CD14-positive monocyte (primary cell): Measurements from ENCODE around the gene ZNF232. TPM values are rescaled to one million over a fixed set of nuclear protein-coding genes. Genes with fewer than 3 reads are reported as not detected.
"Not testable (repeated sequence)": the region's sequence is repeated elsewhere in the genome, so short reads cannot be mapped to it uniquely, and the experiment has no call there.

ENCODE experiments used
- DNase-seq, 3 donors: peaks; one replicate each; pipeline ENCODE4 v3.0.0-alpha.2; 2011 to 2022
- H2AFZ ChIP-seq: 2 replicates; pipeline ENCODE4 v1.6.0; 2012; ENCODE audit warnings: mild to moderate bottlenecking, low read depth, low read length, inconsistent platforms; ENCODE audit not compliant: insufficient read depth, poor library complexity, severe bottlenecking
- H3K27ac ChIP-seq, 2 donors: 1 replicate in 1 of 2; 2 replicates in 1 of 2; pipeline ENCODE4 v1.5.1; 2012 to 2013; ENCODE audit warnings: low read length in 2 of 2, control low read depth in 1 of 2, inconsistent platforms in 1 of 2, low read depth in 1 of 2, mild to moderate bottlenecking in 1 of 2
- H3K27me3 ChIP-seq, 2 donors: one replicate each; pipeline versions ENCODE4 v1.6.0 to v1.6.1; 2011 to 2013; ENCODE audit warnings: low read length in 2 of 2; ENCODE audit not compliant: control insufficient read depth in 2 of 2, insufficient read depth in 2 of 2
- H3K36me3 ChIP-seq, 2 donors: replicated peaks in 1 of 2; 1 replicate in 1 of 2; 2 replicates in 1 of 2; pipeline versions ENCODE4 v1.5.1 to v1.6.1; 2012 to 2013; ENCODE audit warnings: low read length in 2 of 2, control low read depth in 1 of 2, inconsistent platforms in 1 of 2, mild to moderate bottlenecking in 1 of 2; ENCODE audit not compliant: insufficient read depth in 2 of 2, control insufficient read depth in 1 of 2
- H3K4me1 ChIP-seq, 2 donors: 1 replicate in 1 of 2; 2 replicates in 1 of 2; pipeline versions ENCODE4 v1.5.1 to v1.6.1; 2012 to 2013; ENCODE audit warnings: low read length in 2 of 2, control low read depth in 1 of 2, inconsistent platforms in 1 of 2, mild to moderate bottlenecking in 1 of 2, moderate library complexity in 1 of 2; ENCODE audit not compliant: insufficient read depth in 2 of 2, control insufficient read depth in 1 of 2
- H3K4me2 ChIP-seq: replicated peaks from 2 replicates; pipeline ENCODE3; 2012; ENCODE audit warnings: low read length, moderate library complexity, mild to moderate bottlenecking; ENCODE audit not compliant: poor library complexity, severe bottlenecking; ENCODE audit errors: extremely low read depth
- H3K4me3 ChIP-seq, 3 experiments: fragments of 200-600 bp in 1 of 3; sonication (generic) in 1 of 3; replicated peaks in 1 of 3; 1 replicate in 2 of 3; 2 replicates in 1 of 3; pipeline ENCODE4 v1.5.1; 2011 to 2013; ENCODE audit warnings: low read length in 3 of 3, mild to moderate bottlenecking in 3 of 3, control low read depth in 2 of 3, low read depth in 2 of 3, inconsistent platforms in 1 of 3, moderate library complexity in 1 of 3
- H3K79me2 ChIP-seq: 2 replicates; pipeline ENCODE4 v1.6.0; 2012; ENCODE audit warnings: mild to moderate bottlenecking, control low read depth, inconsistent platforms, low read length, moderate library complexity; ENCODE audit not compliant: insufficient read depth
- H3K9ac ChIP-seq: 2 replicates; pipeline ENCODE4 v1.6.0; 2017; ENCODE audit warnings: low read length, mild to moderate bottlenecking; ENCODE audit not compliant: insufficient read depth, poor library complexity, severe bottlenecking
- H3K9me3 ChIP-seq, 2 donors: replicated peaks in 1 of 2; 1 replicate in 1 of 2; 2 replicates in 1 of 2; pipeline versions ENCODE4 v1.5.1 to v1.6.1; 2012 to 2013; ENCODE audit warnings: low read length in 2 of 2, control low read depth in 1 of 2; ENCODE audit not compliant: control insufficient read depth in 1 of 2, insufficient read depth in 1 of 2
- H4K20me1 ChIP-seq: 2 replicates; pipeline ENCODE4 v1.6.0; 2012; ENCODE audit warnings: mild to moderate bottlenecking, low read length, control low read depth, moderate library complexity; ENCODE audit not compliant: insufficient read depth
- H3K27ac Mint-ChIP-seq, 7 donors: one replicate each; pipeline ENCODE4 v1.8.0; 2020; ENCODE audit warnings: mild to moderate bottlenecking in 7 of 7, mixed read lengths in 7 of 7, moderate library complexity in 6 of 7, inconsistent platforms in 2 of 7
- H3K27me3 Mint-ChIP-seq, 3 donors: one replicate each; pipeline ENCODE4 v1.8.0; 2021 to 2022; ENCODE audit warnings: low read depth in 3 of 3, mild to moderate bottlenecking in 3 of 3, mixed read lengths in 3 of 3, moderate library complexity in 3 of 3, inconsistent platforms in 1 of 3
- H3K36me3 Mint-ChIP-seq, 2 donors: one replicate each; pipeline ENCODE4 v1.8.0; 2020; ENCODE audit warnings: mixed read lengths in 2 of 2, inconsistent platforms in 1 of 2, mild to moderate bottlenecking in 1 of 2
- H3K4me1 Mint-ChIP-seq: one replicate; pipeline ENCODE4 v1.8.0; 2020; ENCODE audit warnings: mild to moderate bottlenecking, mixed read lengths
- H3K4me3 Mint-ChIP-seq, 2 donors: one replicate each; pipeline ENCODE4 v1.8.0; 2020; ENCODE audit warnings: mild to moderate bottlenecking in 2 of 2, mixed read lengths in 2 of 2, moderate library complexity in 1 of 2
- H3K9me3 Mint-ChIP-seq, 7 donors: one replicate each; pipeline ENCODE4 v1.8.0; 2020 to 2022; ENCODE audit warnings: mixed read lengths in 7 of 7, mild to moderate bottlenecking in 6 of 7, moderate library complexity in 6 of 7, inconsistent platforms in 2 of 7
- WGBS: methylation state at CpG from one replicate; pipeline ENCODE4 v1.1.5; 2013; ENCODE audit warnings: missing lambda C conversion rate; ENCODE audit not compliant: insufficient coverage; 5-methylcytosine and 5-hydroxymethylcytosine counted together
- intact Hi-C, 2 donors: fragments of 100-400 bp; cut with micrococcal nuclease; formaldehyde crosslinking; loops; one replicate each; pipeline versions ENCODE4 v1.15.0 to v1.15.1; 2023
- polyA plus RNA-seq, 3 donors: library from polyadenylated mRNA; depleted of rRNA in 1 of 3; unstranded in 2 of 3; stranded (reverse) in 1 of 3; fragments of 300-500 nt in 2 of 3; fragments of >200 nt in 1 of 3; fragmentation: Illumina TruSeq in 2 of 3; gene quantifications; 1 replicate in 2 of 3; 2 replicates in 1 of 3; pipeline ENCODE4 v1.2.3, GENCODE V29; 2012 to 2021
- TF ChIP-seq, protein P1 (sequence below): fragments of 200-600 bp; IDR thresholded peaks from one replicate; pipeline ENCODE4 v1.8.0; 2022; ENCODE audit warnings: antibody characterized with exemption, mild to moderate bottlenecking

Gene ZNF232
- polyA plus RNA-seq, 3 donors, result 2.2 to 3.1 (median 3.0) TPM

DNA sequence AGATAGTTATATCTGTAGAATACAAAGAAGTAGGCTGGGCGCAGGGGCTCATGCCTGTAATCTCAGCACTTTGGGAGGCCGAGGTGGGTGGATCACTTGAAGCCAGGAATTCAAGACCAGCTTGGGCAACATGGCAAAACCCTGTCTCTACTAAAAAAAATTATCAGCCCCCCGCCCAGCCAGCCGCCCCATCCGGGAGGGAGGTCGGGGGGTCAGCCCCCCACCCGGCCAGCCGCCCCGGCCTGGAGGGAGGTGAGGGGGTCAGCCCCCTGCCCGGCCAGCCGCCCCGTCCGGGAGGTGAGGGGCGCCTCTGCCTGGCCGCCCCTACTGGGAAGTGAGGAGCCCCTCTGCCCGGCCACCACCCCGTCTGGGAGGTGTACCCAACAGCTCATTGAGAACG is 31.2 kb upstream of the ZNF232 start:
- H3K27ac Mint-ChIP-seq, H3K4me1 Mint-ChIP-seq, H3K4me3 Mint-ChIP-seq, H3K79me2 ChIP-seq, H3K9ac ChIP-seq, DNase-seq, H3K9me3 Mint-ChIP-seq, H2AFZ ChIP-seq, H3K27me3 Mint-ChIP-seq, intact Hi-C loops, H3K9me3 ChIP-seq, H3K27me3 ChIP-seq, H3K36me3 ChIP-seq, H3K4me1 ChIP-seq, H3K4me3 ChIP-seq, H3K27ac ChIP-seq, H3K36me3 Mint-ChIP-seq, H3K4me2 ChIP-seq, H4K20me1 ChIP-seq: not testable (repeated sequence)
- no CpG with 5 or more reads among the region's 18 CpGs for WGBS

DNA sequence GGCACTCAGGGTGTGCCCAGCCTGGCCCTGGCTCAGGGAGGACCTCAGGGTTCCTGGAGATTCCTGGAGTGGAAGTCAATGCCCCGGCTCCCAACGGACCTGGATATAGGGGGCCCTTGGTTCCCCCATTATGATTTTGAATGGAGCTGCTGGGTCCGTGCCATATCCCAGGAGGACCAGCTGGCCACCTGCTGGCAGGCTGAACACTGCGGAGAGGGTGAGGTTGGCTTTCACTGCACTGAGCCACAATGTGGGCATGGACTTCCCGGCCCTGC is 27.7 kb upstream of the ZNF232 start:
- Histone ChIP-seq H4K20me1 (no peaks in the 10 kb centered on the region), H3K9ac (no peak overlapping the region), H3K4me2 (no peak overlapping the region), H2AFZ (no peak overlapping the region), H3K79me2 (no peaks in the 10 kb centered on the region), H3K36me3 (no peaks in the 10 kb centered on the region), H3K4me1 (no peaks in the 10 kb centered on the region), H3K27me3 (no peaks in the 10 kb centered on the region), H3K27ac (no peak overlapping the region), H3K9me3 (no peaks in the 10 kb centered on the region), H3K4me3 (no peak overlapping the region)
- H3K27me3 Mint-ChIP-seq, result peaks cover 2 to 3% (median 2%) of the 10 kb centered on the region in 3 donors
- H3K36me3 Mint-ChIP-seq, result no peaks in the 10 kb centered on the region
- WGBS, result 100% methylated on average over 5 of the region's 5 CpGs
- peaks cover 7% of the 10 kb centered on the region for H3K4me1 Mint-ChIP-seq
- intact Hi-C loops, result no loop called here
- H3K4me3 Mint-ChIP-seq, result no peak overlapping the region
- TF ChIP-seq, protein P1, sequence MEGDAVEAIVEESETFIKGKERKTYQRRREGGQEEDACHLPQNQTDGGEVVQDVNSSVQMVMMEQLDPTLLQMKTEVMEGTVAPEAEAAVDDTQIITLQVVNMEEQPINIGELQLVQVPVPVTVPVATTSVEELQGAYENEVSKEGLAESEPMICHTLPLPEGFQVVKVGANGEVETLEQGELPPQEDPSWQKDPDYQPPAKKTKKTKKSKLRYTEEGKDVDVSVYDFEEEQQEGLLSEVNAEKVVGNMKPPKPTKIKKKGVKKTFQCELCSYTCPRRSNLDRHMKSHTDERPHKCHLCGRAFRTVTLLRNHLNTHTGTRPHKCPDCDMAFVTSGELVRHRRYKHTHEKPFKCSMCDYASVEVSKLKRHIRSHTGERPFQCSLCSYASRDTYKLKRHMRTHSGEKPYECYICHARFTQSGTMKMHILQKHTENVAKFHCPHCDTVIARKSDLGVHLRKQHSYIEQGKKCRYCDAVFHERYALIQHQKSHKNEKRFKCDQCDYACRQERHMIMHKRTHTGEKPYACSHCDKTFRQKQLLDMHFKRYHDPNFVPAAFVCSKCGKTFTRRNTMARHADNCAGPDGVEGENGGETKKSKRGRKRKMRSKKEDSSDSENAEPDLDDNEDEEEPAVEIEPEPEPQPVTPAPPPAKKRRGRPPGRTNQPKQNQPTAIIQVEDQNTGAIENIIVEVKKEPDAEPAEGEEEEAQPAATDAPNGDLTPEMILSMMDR, result no peak
- no peaks in the 10 kb centered on the region for H3K9me3 Mint-ChIP-seq
- no peak overlapping the region for H3K27ac Mint-ChIP-seq
- DNase-seq, result no peak
